ENCODE results near the gene SERPINE3. TPM values are rescaled to one million over a fixed set of nuclear protein-coding genes. Genes with fewer than 3 reads are reported as not detected.

SERPINE3 gene
- polyA plus RNA-seq, 1 of the 3 experiments (the other 2 are of a cell fraction) = not detected

DNA sequence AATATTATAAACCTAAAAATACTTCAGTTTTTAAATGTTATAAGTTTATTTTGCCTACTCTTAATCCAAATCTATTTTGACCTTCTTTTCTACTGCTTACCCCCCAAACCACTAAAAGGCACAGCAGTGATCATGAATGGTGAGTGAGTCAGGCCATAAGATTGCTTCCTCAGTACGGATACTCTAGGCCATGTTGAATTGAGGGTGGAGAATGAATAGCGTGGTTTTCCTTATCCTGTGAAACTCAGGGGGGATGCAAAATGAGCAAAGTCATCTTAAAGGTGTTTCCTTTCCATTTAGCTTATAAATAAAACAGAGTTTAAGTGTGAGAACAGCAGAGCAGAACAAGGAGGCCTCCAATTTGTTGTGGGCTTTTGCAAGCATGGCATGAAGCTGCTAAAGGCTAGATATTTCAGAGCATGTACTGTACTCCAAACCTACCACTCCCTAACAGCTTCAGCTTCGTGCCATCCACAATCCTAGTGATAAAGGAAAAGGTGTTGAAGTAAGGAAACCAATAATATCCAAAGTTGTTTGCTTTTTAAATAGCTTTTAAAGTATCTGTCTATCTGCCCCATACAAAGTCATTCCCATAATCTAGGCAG, 25.0 kb downstream of the SERPINE3 start:
- H2AFZ ChIP-seq (ENCODE audit: low read depth) = no peak overlapping the region
- H3K79me2 ChIP-seq (ENCODE audit: insufficient read depth) = no peaks in the 10 kb centered on the region
- ChIA-PET CTCF (no interaction called here), POLR2A (no interaction called here)
- H4K20me1 ChIP-seq (ENCODE audit: insufficient read depth) = no peaks in the 10 kb centered on the region
- H3K9me2 ChIP-seq = no peaks in the 10 kb centered on the region; the same call in 1 of the 2 replicates
- H3K4me1 ChIP-seq (ENCODE audit: control insufficient read depth in 1 of 2, insufficient read depth in 2 of 2, low read depth in 1 of 2, low read length in 1 of 2) = no peaks in the 10 kb centered on the region; a peak in 1 of 4 replicates
- H3K4me3 ChIP-seq (ENCODE audit: low read depth in 2 of 2, low read length in 1 of 2) = no peak overlapping the region
- H3K36me3 ChIP-seq (replicated peaks in 1 of 2; ENCODE audit: control insufficient read depth in 1 of 2, insufficient read depth in 2 of 2, low read length in 1 of 2) = peaks cover 83 to 93% of the 10 kb centered on the region in 2 experiments
- peak overlapping the region in 1 of 2 experiments; percentile 31; a peak in 1 of 4 replicates for H3K27ac ChIP-seq (ENCODE audit: low read depth in 2 of 2, low read length in 1 of 2)
- TF ChIP-seq MXI1 (IDR thresholded peaks at IDR 0.05; ENCODE audit: low read depth, low read length) = no peak
- peak; percentile 18; the same call in 1 of the 2 replicates for TF ChIP-seq FOSL2 (IDR thresholded peaks at IDR 0.05; ENCODE audit: borderline replicate concordance, low read depth)
- 70% methylated on average over 3 of the region's 3 CpGs for WGBS (ENCODE audit: low lambda C conversion rate)
- H3K27me3 ChIP-seq (ENCODE audit: insufficient read depth) = no peaks in the 10 kb centered on the region
- no peak overlapping the region for H3K9ac ChIP-seq
- H3F3A ChIP-seq (replicated peaks; ENCODE audit: insufficient read depth) = peaks cover 3% of the 10 kb centered on the region
- H3K9me3 ChIP-seq = no peaks in the 10 kb centered on the region
- H3K4me2 ChIP-seq = no peak overlapping the region
- DNase-seq = no peak

DNA sequence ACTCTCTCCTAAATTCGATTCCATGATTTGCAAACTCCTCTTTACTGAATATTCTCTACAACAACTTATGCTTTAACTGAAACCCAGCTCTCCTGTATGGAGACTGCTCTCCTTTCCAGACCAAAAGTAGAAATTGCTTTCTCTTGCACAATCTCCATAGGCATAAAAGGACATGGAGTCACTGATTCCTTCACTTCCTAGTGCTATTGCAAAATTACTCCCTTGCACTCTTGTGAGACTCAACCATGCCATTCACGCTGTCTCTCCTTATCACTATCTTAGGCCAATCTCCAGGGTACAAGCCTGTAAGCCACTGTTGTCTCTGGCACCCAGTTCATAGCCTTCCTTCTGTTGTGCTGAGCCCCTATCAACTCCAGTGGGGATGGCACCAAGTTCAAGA, 30.6 kb downstream of the SERPINE3 start:
- Histone ChIP-seq H3K9ac (no peak overlapping the region), H4K20me1 (ENCODE audit: insufficient read depth) (no peaks in the 10 kb centered on the region), H3K4me3 (ENCODE audit: low read depth in 2 of 2, low read length in 1 of 2) (no peak overlapping the region), H2AFZ (ENCODE audit: low read depth) (no peak overlapping the region), H3K27ac (ENCODE audit: low read depth in 2 of 2, low read length in 1 of 2) (no peak overlapping the region), H3K4me1 (ENCODE audit: control insufficient read depth in 1 of 2, insufficient read depth in 2 of 2, low read depth in 1 of 2, low read length in 1 of 2) (peaks cover 0 to 3% of the 10 kb centered on the region in 2 experiments; a peak in 2 of 4 replicates), H3K4me2 (no peak overlapping the region), H3K9me3 (no peaks in the 10 kb centered on the region), H3K36me3 (replicated peaks in 1 of 2; ENCODE audit: control insufficient read depth in 1 of 2, insufficient read depth in 2 of 2, low read length in 1 of 2) (peaks cover 72 to 92% of the 10 kb centered on the region in 2 experiments), H3K9me2 (no peaks in the 10 kb centered on the region; the same call in 1 of the 2 replicates), H3K79me2 (ENCODE audit: insufficient read depth) (no peaks in the 10 kb centered on the region), H3K27me3 (ENCODE audit: insufficient read depth) (no peaks in the 10 kb centered on the region), H3F3A (replicated peaks; ENCODE audit: insufficient read depth) (peaks cover 6% of the 10 kb centered on the region)
- 97% methylated on average over 2 of the region's 2 CpGs for WGBS (ENCODE audit: low lambda C conversion rate)
- TF ChIP-seq EP300 (IDR thresholded peaks at IDR 0.05; ENCODE audit: borderline replicate concordance in 1 of 2, low read depth in 1 of 2, low read length in 1 of 2) = no peak
- DNase-seq = no peak
- CTCF ChIA-PET = interaction anchor here (1.2 to 1.3 kb wide), 2 partner anchors 24 to 84 kb away, joined by 3 read pairs; no protein-coding TSS in a partner anchor
- POLR2A ChIA-PET = no interaction called here

GRCh38 chr13:51370811-51371210, 31.3 kb downstream of the SERPINE3 start:
- Histone ChIP-seq H3K9me2 (no peaks in the 10 kb centered on the region; the same call in 1 of the 2 replicates), H2AFZ (ENCODE audit: low read depth) (no peak overlapping the region), H3K4me2 (no peak overlapping the region), H3K36me3 (replicated peaks in 1 of 2; ENCODE audit: control insufficient read depth in 1 of 2, insufficient read depth in 2 of 2, low read length in 1 of 2) (peaks cover 72 to 92% of the 10 kb centered on the region in 2 experiments), H4K20me1 (ENCODE audit: insufficient read depth) (no peaks in the 10 kb centered on the region), H3F3A (replicated peaks; ENCODE audit: insufficient read depth) (peaks cover 6% of the 10 kb centered on the region), H3K9me3 (no peaks in the 10 kb centered on the region), H3K4me3 (ENCODE audit: low read depth in 2 of 2, low read length in 1 of 2) (no peak overlapping the region), H3K27ac (ENCODE audit: low read depth in 2 of 2, low read length in 1 of 2) (no peak overlapping the region), H3K27me3 (ENCODE audit: insufficient read depth) (no peaks in the 10 kb centered on the region), H3K79me2 (ENCODE audit: insufficient read depth) (no peaks in the 10 kb centered on the region), H3K9ac (no peak overlapping the region), H3K4me1 (ENCODE audit: control insufficient read depth in 1 of 2, insufficient read depth in 2 of 2, low read depth in 1 of 2, low read length in 1 of 2) (peaks cover 0 to 3% of the 10 kb centered on the region in 2 experiments; a peak in 2 of 4 replicates)
- TF ChIP-seq, protein P1, sequence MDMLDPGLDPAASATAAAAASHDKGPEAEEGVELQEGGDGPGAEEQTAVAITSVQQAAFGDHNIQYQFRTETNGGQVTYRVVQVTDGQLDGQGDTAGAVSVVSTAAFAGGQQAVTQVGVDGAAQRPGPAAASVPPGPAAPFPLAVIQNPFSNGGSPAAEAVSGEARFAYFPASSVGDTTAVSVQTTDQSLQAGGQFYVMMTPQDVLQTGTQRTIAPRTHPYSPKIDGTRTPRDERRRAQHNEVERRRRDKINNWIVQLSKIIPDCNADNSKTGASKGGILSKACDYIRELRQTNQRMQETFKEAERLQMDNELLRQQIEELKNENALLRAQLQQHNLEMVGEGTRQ (IDR thresholded peaks at IDR 0.05; ENCODE audit: borderline replicate concordance, low read depth, low read length) = no peak
- TF ChIP-seq EP300 (IDR thresholded peaks at IDR 0.05; ENCODE audit: borderline replicate concordance in 1 of 2, low read depth in 1 of 2, low read length in 1 of 2) (no peak), SIN3A (IDR thresholded peaks at IDR 0.05; ENCODE audit: borderline replicate concordance, low read depth, low read length) (no peak)
- DNase-seq = no peak
- 96% methylated on average over 2 of the region's 2 CpGs for WGBS (ENCODE audit: low lambda C conversion rate)
- POLR2A ChIA-PET = no interaction called here
- CTCF ChIA-PET = interaction anchor here (1.3 kb wide), 1 partner anchor 25 kb away, joined by 3 read pairs; no protein-coding TSS in a partner anchor

Measured in SK-N-SH (cell line).